Ramos (cell line): ENCODE measurements around the gene EXO1.
"Not testable (repeated sequence)": the region's sequence is repeated elsewhere in the genome, so short reads cannot be mapped to it uniquely, and the experiment has no call there.

Experiments
- in situ Hi-C: fragments of 300-500 bp; cut with MboI; formaldehyde crosslinking; loops from one replicate; pipeline ENCODE4 v1.14.3; 2022; ENCODE audit warnings: low sequenced_read_pairs; ENCODE audit not compliant: unreplicated experiment

The EXO1 gene

DNA sequence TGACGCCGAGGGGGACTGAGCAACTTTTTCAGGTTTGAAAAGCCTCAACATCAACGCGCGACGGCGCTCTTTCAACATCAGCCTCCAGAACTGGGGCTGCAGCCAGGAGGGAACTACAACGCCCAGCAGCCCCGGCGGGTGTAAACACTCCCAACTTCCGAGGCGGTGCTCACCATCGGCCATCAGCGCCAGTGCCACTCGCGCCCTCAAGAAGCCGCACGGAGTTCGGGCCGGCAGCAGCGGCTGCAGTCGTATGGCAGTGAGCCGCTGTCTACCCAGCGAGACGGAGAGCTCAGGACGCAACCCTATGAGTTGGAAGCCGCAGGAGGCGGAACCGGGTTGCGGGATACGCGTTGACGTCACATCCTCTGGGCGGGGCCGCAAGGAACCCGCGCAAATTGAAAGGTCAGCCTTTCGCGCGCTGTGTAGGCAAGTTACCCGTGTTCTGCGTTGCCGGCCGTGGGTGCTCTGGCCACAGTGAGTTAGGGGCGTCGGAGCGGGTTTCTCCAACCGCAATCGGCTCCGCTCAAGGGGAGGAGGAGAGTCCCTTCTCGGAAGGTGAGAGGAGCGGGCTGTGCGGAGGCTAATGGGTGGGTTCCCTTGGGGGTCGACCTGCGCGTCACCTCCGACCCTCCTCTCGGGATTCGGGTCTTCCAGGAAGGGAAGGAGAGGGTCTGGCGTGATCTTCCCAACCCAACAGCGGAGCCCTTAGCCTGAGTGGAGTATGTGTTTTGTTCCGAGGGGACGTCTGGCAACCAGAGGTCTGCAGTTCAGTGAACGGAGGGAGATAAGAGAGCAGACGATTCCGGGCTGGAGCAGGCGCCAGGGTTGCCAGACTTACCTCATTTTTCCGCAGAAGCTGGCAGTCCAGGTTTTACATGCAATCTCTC is at the start of gene EXO1:
EXO1 (plus strand) TSS at position 409 of the 890 bp plus-strand sequence. CDS start 2,222 bp downstream, outside the sequence.
- in situ Hi-C loops = loop anchor here (10.0 kb wide), 1 partner anchor 323 kb away; no protein-coding TSS in a partner anchor

GRCh38 chr1:241799416-241799815 is 48.6 kb upstream of the EXO1 start:
- in situ Hi-C loops = no loop called here

DNA sequence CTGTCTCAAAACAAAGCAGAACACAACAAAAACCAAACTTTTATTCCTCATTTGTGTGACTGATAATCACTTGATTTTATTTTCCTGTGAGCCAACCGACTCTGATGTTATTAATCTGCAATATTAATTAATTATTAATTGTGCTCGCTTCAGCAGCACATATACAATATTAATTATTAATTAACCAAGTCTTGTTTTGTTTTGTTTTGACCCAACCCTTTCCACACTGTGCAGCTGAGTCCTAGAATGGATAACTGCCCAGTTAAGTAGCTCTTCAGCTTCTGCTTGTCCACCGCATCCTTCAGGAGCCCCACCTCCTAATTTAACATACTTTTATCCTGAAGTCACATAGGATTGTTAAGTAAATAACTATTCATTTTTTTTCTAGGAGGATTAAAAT is 47.4 kb upstream of the EXO1 start:
- in situ Hi-C loops = no loop called here

DNA sequence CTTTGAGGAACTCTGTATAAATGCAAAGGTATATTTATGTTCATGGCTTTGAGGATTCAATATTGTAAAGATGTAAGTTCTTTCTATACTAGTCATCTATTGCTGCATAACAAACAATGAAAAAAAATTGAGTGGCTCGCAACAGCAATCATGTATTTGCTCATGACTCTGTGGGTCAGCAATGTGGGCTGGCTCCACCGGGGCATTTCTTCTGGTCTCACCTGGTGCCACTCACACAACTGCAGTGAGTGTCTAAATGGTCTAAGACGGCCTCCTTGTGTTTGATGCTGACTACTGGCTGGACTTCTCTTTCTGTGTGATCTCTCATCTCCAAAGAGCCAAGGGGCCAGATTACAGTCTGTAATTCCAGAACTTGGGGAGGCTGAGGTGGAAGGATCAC is 45.1 kb upstream of the EXO1 start:
- in situ Hi-C loops = no loop called here

DNA sequence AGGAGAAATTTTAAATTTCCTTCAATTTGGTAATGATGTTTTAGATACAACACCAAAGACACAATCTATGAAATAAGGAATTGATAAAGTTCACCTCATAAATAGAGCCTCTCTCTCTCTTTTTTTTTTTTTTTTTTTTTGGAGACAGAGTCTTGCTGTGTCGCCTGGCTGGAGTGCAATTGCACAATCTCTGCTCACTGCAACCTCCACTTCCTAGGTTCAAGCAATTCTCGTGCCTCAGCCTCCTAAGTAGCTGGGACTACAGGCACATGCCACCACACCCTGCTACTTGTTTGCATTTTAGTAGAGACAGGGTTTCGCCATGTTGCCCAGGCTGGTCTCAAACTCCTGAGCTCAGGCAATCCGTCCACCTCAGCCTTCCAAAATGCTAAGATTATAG is 43.3 kb upstream of the EXO1 start:
- in situ Hi-C loops = not testable (repeated sequence)

- in situ Hi-C loops = no loop called here
Measured at GRCh38 chr1:241808265-241808664, 39.7 kb upstream of the EXO1 start.

GRCh38 chr1:241810769-241811405 is 37.1 kb upstream of the EXO1 start:
- in situ Hi-C loops = no loop called here

DNA sequence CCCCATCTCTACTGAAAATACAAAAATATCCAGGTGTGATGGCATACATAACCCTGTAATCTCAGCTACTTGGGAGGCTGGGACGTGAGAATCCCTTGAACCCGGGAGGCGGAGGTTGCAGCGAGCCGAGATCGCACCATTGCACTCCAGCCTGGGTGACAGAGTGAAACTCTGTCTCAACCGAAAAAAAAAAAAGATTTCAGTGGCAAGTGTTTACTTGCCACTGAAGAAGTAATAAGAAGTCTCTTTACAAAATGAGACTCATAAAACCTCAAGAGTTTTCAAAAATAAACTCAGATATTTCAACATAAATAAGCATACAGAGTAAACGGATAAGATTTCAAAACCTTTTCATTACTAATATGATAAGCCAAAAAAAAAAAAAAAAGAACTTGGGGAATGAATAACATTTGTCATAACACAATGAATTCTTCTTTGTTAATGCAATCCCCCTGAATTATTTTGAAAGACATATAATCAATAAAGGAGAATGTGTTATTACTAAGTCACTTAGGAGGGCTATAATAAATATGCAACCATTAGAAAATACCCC is 34.2 kb upstream of the EXO1 start:
- in situ Hi-C loops = no loop called here

GRCh38 chr1:241816008-241816407 is 32.0 kb upstream of the EXO1 start:
- in situ Hi-C loops = no loop called here

GRCh38 chr1:241817331-241817792 is 30.6 kb upstream of the EXO1 start:
- in situ Hi-C loops = no loop called here

GRCh38 chr1:241817956-241818612 is 29.9 kb upstream of the EXO1 start:
- in situ Hi-C loops = no loop called here

- in situ Hi-C loops = no loop called here
Measured at GRCh38 chr1:241819340-241819866, 28.6 kb upstream of the EXO1 start.

DNA sequence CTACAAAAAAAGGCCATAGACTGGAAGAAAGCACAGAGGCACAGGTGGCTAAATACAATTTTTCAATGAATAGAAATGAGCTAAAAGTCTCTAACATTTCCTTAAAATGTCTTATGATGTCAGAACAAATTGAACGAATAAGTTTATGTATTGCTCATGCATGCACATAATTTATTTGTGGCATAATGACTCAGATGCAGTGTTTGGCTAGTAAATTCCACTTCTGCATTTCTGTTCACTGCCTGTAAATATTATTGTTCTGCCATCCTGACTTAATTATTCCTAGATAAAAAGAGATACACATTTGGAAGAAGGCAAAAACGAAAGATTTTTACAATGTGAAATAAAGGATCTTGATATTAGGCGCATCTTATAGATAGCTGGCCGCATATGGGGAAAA is 26.6 kb upstream of the EXO1 start:
- in situ Hi-C loops = no loop called here

GRCh38 chr1:241822846-241823245 is 25.2 kb upstream of the EXO1 start:
- in situ Hi-C loops = no loop called here

- in situ Hi-C loops = no loop called here
Measured at GRCh38 chr1:241823925-241824324, 24.1 kb upstream of the EXO1 start.

- in situ Hi-C loops = no loop called here
Measured at GRCh38 chr1:241825581-241825980, 22.4 kb upstream of the EXO1 start.

DNA sequence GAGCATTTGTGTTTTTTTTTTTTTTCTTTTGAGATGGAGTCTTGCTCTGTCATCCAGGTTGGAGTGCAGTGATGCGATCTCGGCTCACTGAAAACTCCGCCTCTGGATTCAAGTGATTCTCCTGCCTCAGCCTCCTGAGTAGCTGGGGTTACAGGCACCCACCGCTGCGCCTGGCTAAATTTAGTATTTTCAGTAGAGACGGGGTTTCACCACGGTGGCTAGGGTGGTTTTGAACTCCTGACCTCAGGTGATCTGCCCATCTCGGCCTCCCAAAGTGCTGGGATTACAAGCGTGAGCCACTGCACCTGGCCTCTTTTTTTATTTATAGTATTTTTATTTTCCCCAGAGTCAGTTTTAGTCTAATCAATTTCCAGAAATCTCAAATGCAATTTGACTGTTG is 21.4 kb upstream of the EXO1 start:
- in situ Hi-C loops = not testable (repeated sequence)

GRCh38 chr1:241827264-241827663 is 20.7 kb upstream of the EXO1 start:
- in situ Hi-C loops = no loop called here

DNA sequence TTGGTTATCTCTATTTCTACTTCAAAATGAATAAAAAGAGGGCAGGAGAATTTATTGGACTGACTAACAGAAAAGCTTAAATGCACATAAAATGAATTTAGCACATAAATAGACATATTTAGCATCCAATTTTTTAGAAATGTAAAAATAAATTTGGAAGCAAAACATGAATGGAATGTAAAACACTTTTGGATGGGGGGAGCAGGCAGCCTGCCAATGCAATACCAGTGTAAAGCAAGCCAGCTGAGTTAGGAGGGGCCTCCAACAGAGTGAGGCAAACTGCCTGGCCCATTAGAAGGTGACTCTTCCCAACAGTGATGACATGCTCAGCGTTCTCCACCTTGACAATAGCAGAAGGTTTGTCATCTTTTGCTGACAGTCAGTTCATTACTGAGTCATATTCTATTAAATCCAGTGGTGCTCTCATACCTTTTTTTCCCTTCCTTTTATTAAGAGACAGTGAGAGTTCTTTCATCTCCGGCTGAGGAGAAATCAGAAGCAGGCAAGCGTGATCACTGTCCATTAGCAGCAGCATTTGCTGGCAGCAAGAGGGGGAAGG is 19.5 kb upstream of the EXO1 start:
- in situ Hi-C loops = no loop called here

GRCh38 chr1:241829468-241829867 is 18.5 kb upstream of the EXO1 start:
- in situ Hi-C loops = no loop called here
